Measurements from ENCODE around the gene OSBP2.

The OSBP2 gene

DNA sequence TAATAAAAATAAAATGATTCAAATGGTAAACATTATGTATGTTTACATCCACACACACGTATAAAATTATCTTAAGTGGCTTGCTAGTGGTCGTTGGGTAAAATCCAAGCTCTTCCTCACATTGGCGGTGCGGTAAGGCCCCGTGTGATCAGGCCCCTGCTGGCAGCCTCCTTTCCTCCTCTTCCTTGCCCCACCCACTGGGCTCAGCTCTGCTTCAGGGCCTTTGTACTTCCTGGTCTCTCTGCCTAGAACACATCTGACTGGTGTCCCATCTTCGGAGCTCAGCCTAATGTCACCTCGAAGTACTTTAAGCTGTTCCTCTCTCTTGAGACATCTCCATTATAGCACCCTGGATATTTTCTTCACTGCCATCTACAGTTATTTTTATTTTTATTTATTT is 52.8 kb downstream of the OSBP2 start:
- Histone ChIP-seq H3K27ac (ENCODE audit: low read depth, low read length) (no peak overlapping the region), H3K27me3 (ENCODE audit: control insufficient read depth in 1 of 2, insufficient read depth in 2 of 2, low read length in 2 of 2) (no peaks in the 10 kb centered on the region), H3K4me3 (ENCODE audit: low read depth in 1 of 2, low read length in 2 of 2) (no peak overlapping the region), H3K9ac (ENCODE audit: low read length) (no peak overlapping the region), H3K36me3 (ENCODE audit: insufficient read depth, low read length) (no peaks in the 10 kb centered on the region), H3K9me3 (ENCODE audit: low read length) (no peaks in the 10 kb centered on the region), H3K4me1 (ENCODE audit: insufficient read depth, low read length) (no peaks in the 10 kb centered on the region)

DNA sequence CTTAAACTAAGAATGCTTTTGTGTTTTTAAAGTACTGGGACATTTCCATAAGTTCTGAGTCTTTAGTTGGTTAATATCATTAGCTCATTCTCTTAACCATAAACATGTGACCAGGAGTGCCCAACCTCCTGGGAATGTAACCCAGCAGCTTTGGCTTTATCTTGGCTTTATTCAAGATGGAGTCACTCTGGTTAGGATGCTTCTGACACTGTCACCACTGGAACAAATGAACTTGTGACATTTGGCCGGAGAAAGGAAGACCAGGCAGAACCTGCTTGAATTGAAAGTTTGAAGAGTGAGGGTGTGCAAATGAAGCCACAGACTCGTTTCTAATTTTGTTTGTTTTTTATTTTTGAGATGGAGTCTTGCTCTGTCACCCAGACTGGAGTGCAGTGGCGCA is 54.6 kb downstream of the OSBP2 start:
- Histone ChIP-seq H3K4me1 (ENCODE audit: insufficient read depth, low read length) (no peaks in the 10 kb centered on the region), H3K36me3 (ENCODE audit: insufficient read depth, low read length) (no peaks in the 10 kb centered on the region), H3K27ac (ENCODE audit: low read depth, low read length) (no peak overlapping the region), H3K9me3 (ENCODE audit: low read length) (no peaks in the 10 kb centered on the region), H3K27me3 (ENCODE audit: control insufficient read depth in 1 of 2, insufficient read depth in 2 of 2, low read length in 2 of 2) (no peaks in the 10 kb centered on the region), H3K4me3 (ENCODE audit: low read depth in 1 of 2, low read length in 2 of 2) (no peak overlapping the region), H3K9ac (ENCODE audit: low read length) (no peak overlapping the region)

DNA sequence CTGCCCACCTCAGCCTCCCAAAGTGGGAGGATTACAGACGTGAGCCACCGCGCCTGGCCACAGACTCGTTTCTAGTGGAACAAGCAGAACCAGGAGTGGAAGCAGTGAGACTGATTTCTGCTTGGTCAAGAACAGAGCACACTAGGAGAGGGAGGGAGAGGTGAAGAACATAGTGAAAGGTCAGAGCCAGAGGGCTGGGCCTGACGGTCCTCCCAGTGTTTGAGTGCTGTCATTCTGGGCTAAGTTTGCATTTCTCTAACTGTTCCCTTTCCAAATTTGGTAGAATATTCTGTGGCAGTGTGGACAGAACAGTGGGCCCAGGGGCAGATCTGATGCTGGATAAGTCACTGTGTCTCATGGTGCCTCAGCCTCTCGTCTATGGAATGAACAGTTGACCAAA is 55.2 kb downstream of the OSBP2 start:
- H3K4me1 ChIP-seq (ENCODE audit: insufficient read depth, low read length) = no peaks in the 10 kb centered on the region
- H3K9me3 ChIP-seq (ENCODE audit: low read length) = no peaks in the 10 kb centered on the region
- no peak overlapping the region for H3K4me3 ChIP-seq (ENCODE audit: low read depth in 1 of 2, low read length in 2 of 2)
- no peaks in the 10 kb centered on the region for H3K27me3 ChIP-seq (ENCODE audit: control insufficient read depth in 1 of 2, insufficient read depth in 2 of 2, low read length in 2 of 2)
- H3K27ac ChIP-seq (ENCODE audit: low read depth, low read length) = no peak overlapping the region
- no peaks in the 10 kb centered on the region for H3K36me3 ChIP-seq (ENCODE audit: insufficient read depth, low read length)
- H3K9ac ChIP-seq (ENCODE audit: low read length) = no peak overlapping the region

GRCh38 chr22:30751529-30751928 is 56.9 kb downstream of the OSBP2 start:
- H3K27ac ChIP-seq (ENCODE audit: low read depth, low read length) = no peak overlapping the region
- no peaks in the 10 kb centered on the region for H3K4me1 ChIP-seq (ENCODE audit: insufficient read depth, low read length)
- no peaks in the 10 kb centered on the region for H3K36me3 ChIP-seq (ENCODE audit: insufficient read depth, low read length)
- H3K9ac ChIP-seq (ENCODE audit: low read length) = no peak overlapping the region
- H3K9me3 ChIP-seq (ENCODE audit: low read length) = no peaks in the 10 kb centered on the region
- no peaks in the 10 kb centered on the region for H3K27me3 ChIP-seq (ENCODE audit: control insufficient read depth in 1 of 2, insufficient read depth in 2 of 2, low read length in 2 of 2)
- H3K4me3 ChIP-seq (ENCODE audit: low read depth in 1 of 2, low read length in 2 of 2) = no peak overlapping the region

DNA sequence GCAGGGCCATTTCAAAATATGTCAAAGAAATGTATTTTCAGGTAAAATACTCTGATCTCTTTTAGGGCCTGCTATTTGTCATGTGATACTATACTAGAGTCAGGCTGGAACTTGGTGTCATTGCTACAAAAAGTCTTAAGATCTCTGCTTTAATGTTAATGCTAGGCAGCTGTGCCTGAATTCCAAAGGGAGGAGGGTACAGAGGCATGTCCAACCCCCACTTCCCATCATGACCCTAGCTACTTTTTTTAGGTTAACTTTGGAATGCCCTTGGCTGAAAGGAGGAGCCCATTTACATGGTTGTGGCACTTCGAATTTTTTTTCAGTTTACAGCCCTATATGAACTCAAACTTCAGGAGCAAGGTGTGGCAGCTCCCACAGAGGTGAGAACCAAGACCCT is 58.1 kb downstream of the OSBP2 start:
- no peak overlapping the region for H3K9ac ChIP-seq (ENCODE audit: low read length)
- H3K4me1 ChIP-seq (ENCODE audit: insufficient read depth, low read length) = no peaks in the 10 kb centered on the region
- H3K27ac ChIP-seq (ENCODE audit: low read depth, low read length) = no peak overlapping the region
- no peaks in the 10 kb centered on the region for H3K27me3 ChIP-seq (ENCODE audit: control insufficient read depth in 1 of 2, insufficient read depth in 2 of 2, low read length in 2 of 2)
- no peaks in the 10 kb centered on the region for H3K9me3 ChIP-seq (ENCODE audit: low read length)
- no peak overlapping the region for H3K4me3 ChIP-seq (ENCODE audit: low read depth in 1 of 2, low read length in 2 of 2)
- H3K36me3 ChIP-seq (ENCODE audit: insufficient read depth, low read length) = no peaks in the 10 kb centered on the region

GRCh38 chr22:30753701-30754100 is 59.0 kb downstream of the OSBP2 start:
- H3K4me1 ChIP-seq (ENCODE audit: insufficient read depth, low read length) = no peaks in the 10 kb centered on the region
- no peaks in the 10 kb centered on the region for H3K36me3 ChIP-seq (ENCODE audit: insufficient read depth, low read length)
- no peaks in the 10 kb centered on the region for H3K9me3 ChIP-seq (ENCODE audit: low read length)
- no peak overlapping the region for H3K27ac ChIP-seq (ENCODE audit: low read depth, low read length)
- no peak overlapping the region for H3K9ac ChIP-seq (ENCODE audit: low read length)
- H3K4me3 ChIP-seq (ENCODE audit: low read depth in 1 of 2, low read length in 2 of 2) = no peak overlapping the region
- H3K27me3 ChIP-seq (ENCODE audit: control insufficient read depth in 1 of 2, insufficient read depth in 2 of 2, low read length in 2 of 2) = no peaks in the 10 kb centered on the region

- Histone ChIP-seq H3K4me3 (ENCODE audit: low read depth in 1 of 2, low read length in 2 of 2) (no peak overlapping the region), H3K27ac (ENCODE audit: low read depth, low read length) (no peak overlapping the region), H3K4me1 (ENCODE audit: insufficient read depth, low read length) (no peaks in the 10 kb centered on the region), H3K27me3 (ENCODE audit: control insufficient read depth in 1 of 2, insufficient read depth in 2 of 2, low read length in 2 of 2) (no peaks in the 10 kb centered on the region), H3K36me3 (ENCODE audit: insufficient read depth, low read length) (no peaks in the 10 kb centered on the region), H3K9me3 (ENCODE audit: low read length) (no peaks in the 10 kb centered on the region), H3K9ac (ENCODE audit: low read length) (no peak overlapping the region)
Measured at GRCh38 chr22:30754521-30754920, 59.8 kb downstream of the OSBP2 start.

GRCh38 chr22:30754971-30755758 is 60.5 kb downstream of the OSBP2 start:
- Histone ChIP-seq H3K4me3 (ENCODE audit: low read depth in 1 of 2, low read length in 2 of 2) (no peak overlapping the region), H3K9me3 (ENCODE audit: low read length) (no peaks in the 10 kb centered on the region), H3K9ac (ENCODE audit: low read length) (no peak overlapping the region), H3K27me3 (ENCODE audit: control insufficient read depth in 1 of 2, insufficient read depth in 2 of 2, low read length in 2 of 2) (no peaks in the 10 kb centered on the region), H3K27ac (ENCODE audit: low read depth, low read length) (no peak overlapping the region), H3K4me1 (ENCODE audit: insufficient read depth, low read length) (no peaks in the 10 kb centered on the region), H3K36me3 (ENCODE audit: insufficient read depth, low read length) (no peaks in the 10 kb centered on the region)

DNA sequence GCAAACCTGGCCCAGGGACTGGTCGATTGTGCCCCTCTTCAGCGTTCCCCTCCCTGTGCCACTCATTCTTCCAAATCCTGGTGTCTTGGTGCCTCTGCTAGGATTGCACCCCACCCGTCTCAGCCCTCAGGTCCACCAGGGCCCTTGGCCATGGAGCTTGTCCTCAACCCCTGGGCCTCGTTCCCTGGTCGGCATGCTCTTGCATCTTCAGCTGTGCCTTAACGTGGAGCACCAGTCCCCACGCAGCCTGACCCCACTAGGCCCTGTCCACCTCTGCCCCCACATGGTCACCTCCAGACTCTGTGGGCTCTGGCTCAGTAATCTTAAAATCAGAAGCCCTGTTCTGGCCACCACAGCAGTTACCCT is 61.1 kb downstream of the OSBP2 start:
- no peaks in the 10 kb centered on the region for H3K36me3 ChIP-seq (ENCODE audit: insufficient read depth, low read length)
- no peak overlapping the region for H3K9ac ChIP-seq (ENCODE audit: low read length)
- H3K4me1 ChIP-seq (ENCODE audit: insufficient read depth, low read length) = no peaks in the 10 kb centered on the region
- no peak overlapping the region for H3K27ac ChIP-seq (ENCODE audit: low read depth, low read length)
- no peak overlapping the region for H3K4me3 ChIP-seq (ENCODE audit: low read depth in 1 of 2, low read length in 2 of 2)
- no peaks in the 10 kb centered on the region for H3K27me3 ChIP-seq (ENCODE audit: control insufficient read depth in 1 of 2, insufficient read depth in 2 of 2, low read length in 2 of 2)
- no peaks in the 10 kb centered on the region for H3K9me3 ChIP-seq (ENCODE audit: low read length)

DNA sequence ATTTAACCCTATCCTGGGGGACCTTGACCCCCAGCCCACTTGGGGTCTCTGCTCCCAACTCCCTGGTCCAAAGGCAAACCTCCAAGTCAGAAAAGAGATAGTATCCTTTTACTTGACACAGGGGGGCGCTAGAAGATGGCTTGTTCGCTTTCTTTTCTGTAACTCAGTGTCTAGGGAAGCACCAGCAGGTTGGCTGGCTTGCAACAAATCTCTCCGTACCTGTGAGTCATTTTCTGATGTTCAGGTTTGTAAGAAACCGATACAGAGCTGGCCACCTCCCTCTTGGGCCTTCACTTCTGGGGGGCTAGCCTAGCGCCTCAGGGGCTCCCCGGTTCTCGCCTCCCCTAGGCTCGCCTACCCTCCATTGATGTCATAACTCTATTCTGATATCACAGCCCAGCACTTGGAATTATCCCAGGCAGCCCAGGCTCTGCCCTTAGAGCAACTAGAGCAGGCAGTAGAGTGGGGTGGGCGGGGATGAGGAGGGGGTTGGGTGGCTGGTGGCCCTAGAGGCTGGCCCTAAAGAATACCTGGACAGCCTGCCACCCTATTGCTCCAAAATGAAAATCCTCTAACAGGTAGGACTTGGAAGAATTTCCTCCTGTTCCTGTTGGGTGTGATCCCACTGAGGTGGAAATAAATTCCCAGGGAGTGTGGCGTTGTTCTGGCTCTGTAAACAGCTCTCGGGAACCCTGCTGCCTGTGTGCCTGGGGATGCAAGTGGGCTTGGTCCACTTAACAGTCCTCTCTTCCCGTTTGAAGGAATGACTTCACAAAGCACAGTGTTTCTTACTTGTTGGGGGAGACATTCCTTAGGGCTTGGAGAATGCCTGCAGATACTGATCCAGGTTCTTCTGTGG is 69.4 kb downstream of the OSBP2 start:
- Histone ChIP-seq H3K36me3 (ENCODE audit: insufficient read depth, low read length) (no peaks in the 10 kb centered on the region), H3K4me3 (ENCODE audit: low read depth in 1 of 2, low read length in 2 of 2) (no peak overlapping the region), H3K9ac (ENCODE audit: low read length) (no peak overlapping the region), H3K27me3 (ENCODE audit: control insufficient read depth in 1 of 2, insufficient read depth in 2 of 2, low read length in 2 of 2) (no peaks in the 10 kb centered on the region), H3K4me1 (ENCODE audit: insufficient read depth, low read length) (no peaks in the 10 kb centered on the region), H3K9me3 (ENCODE audit: low read length) (no peaks in the 10 kb centered on the region), H3K27ac (ENCODE audit: low read depth, low read length) (no peak overlapping the region)

GRCh38 chr22:30767661-30768060 is 73.0 kb downstream of the OSBP2 start:
- H3K4me3 ChIP-seq (ENCODE audit: low read depth in 1 of 2, low read length in 2 of 2) = no peak overlapping the region
- no peaks in the 10 kb centered on the region for H3K9me3 ChIP-seq (ENCODE audit: low read length)
- H3K4me1 ChIP-seq (ENCODE audit: insufficient read depth, low read length) = no peaks in the 10 kb centered on the region
- no peaks in the 10 kb centered on the region for H3K27me3 ChIP-seq (ENCODE audit: control insufficient read depth in 1 of 2, insufficient read depth in 2 of 2, low read length in 2 of 2)
- H3K36me3 ChIP-seq (ENCODE audit: insufficient read depth, low read length) = no peaks in the 10 kb centered on the region
- H3K9ac ChIP-seq (ENCODE audit: low read length) = no peak overlapping the region
- H3K27ac ChIP-seq (ENCODE audit: low read depth, low read length) = no peak overlapping the region
